Fibroblast of lung (primary cell): ENCODE results near the gene ARHGEF3. TPM values are rescaled to one million over a fixed set of nuclear protein-coding genes. Genes with fewer than 3 reads are reported as not detected.

Experiments
- DNase-seq, 2 donors: peaks; one replicate each; pipeline versions ENCODE4 v3.0.0 to v3.0.0-alpha.2; 2010; ENCODE audit warnings: low read depth in 2 of 2
- H2AFZ ChIP-seq: 2 replicates; pipeline ENCODE4 v1.5.1; 2012; ENCODE audit warnings: low read length, control low read depth, inconsistent platforms
- H3K27ac ChIP-seq: 2 replicates; pipeline ENCODE4 v1.5.1; 2011; ENCODE audit warnings: low read length, control low read depth; ENCODE audit not compliant: insufficient read depth
- H3K27me3 ChIP-seq: 2 replicates; pipeline ENCODE4 v1.5.1; 2011; ENCODE audit warnings: mild to moderate bottlenecking, low read length; ENCODE audit not compliant: control insufficient read depth, insufficient read depth
- H3K36me3 ChIP-seq: 2 replicates; pipeline ENCODE4 v1.5.1; 2011; ENCODE audit warnings: low read length; ENCODE audit not compliant: control insufficient read depth, insufficient read depth
- H3K4me1 ChIP-seq: 2 replicates; pipeline ENCODE4 v1.5.1; 2011; ENCODE audit warnings: low read length; ENCODE audit not compliant: control insufficient read depth, insufficient read depth; ENCODE audit errors: extremely low read depth
- H3K4me2 ChIP-seq: 2 replicates; pipeline ENCODE4 v1.5.1; 2011; ENCODE audit warnings: low read length, control low read depth; ENCODE audit not compliant: insufficient read depth; ENCODE audit errors: extremely low read depth
- H3K4me3 ChIP-seq, 4 experiments: fragments of 200-600 bp in 1 of 4; sonication (generic) in 1 of 4; replicated peaks in 1 of 4; 2 replicates each; pipeline ENCODE4 v1.5.1; 2011 to 2016; ENCODE audit warnings: low read length in 4 of 4, low read depth in 3 of 4, mild to moderate bottlenecking in 3 of 4, control low read depth in 2 of 4, inconsistent platforms in 1 of 4, mixed read lengths in 1 of 4; ENCODE audit not compliant: insufficient read depth in 1 of 4; ENCODE audit errors: control extremely low read depth in 1 of 4
- H3K79me2 ChIP-seq: 2 replicates; pipeline ENCODE4 v1.5.1; 2012; ENCODE audit warnings: mild to moderate bottlenecking, low read length, inconsistent platforms; ENCODE audit not compliant: control insufficient read depth, insufficient read depth
- H3K9ac ChIP-seq: 2 replicates; pipeline ENCODE4 v1.5.1; 2011; ENCODE audit warnings: mild to moderate bottlenecking, low read length, control low read depth; ENCODE audit not compliant: insufficient read depth
- H3K9me3 ChIP-seq: 2 replicates; pipeline ENCODE4 v1.5.1; 2012; ENCODE audit warnings: low read depth, low read length; ENCODE audit not compliant: control insufficient read depth, insufficient read depth
- H4K20me1 ChIP-seq: 2 replicates; pipeline ENCODE4 v1.5.1; 2011; ENCODE audit warnings: low read length; ENCODE audit not compliant: control insufficient read depth, insufficient read depth; ENCODE audit errors: extremely low read depth
- EZH2 ChIP-seq: IDR thresholded peaks from 2 replicates; pipeline ENCODE4 v1.5.1; 2012; ENCODE audit warnings: low read length, control low read depth, mild to moderate bottlenecking; ENCODE audit errors: missing control alignments
- polyA plus RNA-seq, 2 donors: library from polyadenylated mRNA; depleted of rRNA in 1 of 2; stranded (reverse) in 1 of 2; unstranded in 1 of 2; fragments of >200 nt; gene quantifications; 2 replicates each; pipeline ENCODE4 v1.2.1, GENCODE V29; 2011 to 2012; ENCODE audit warnings: missing spikeins in 1 of 2
- total RNA-seq: library from RNA; depleted of rRNA; stranded (reverse); fragments of >200 nt; gene quantifications from 2 replicates; pipeline ENCODE4 v1.2.1, GENCODE V29; 2014
- TF ChIP-seq, protein P1 (sequence below), 2 donors: IDR thresholded peaks in 1 of 2; conservative IDR thresholded peaks in 1 of 2; 1 replicate in 1 of 2; 2 replicates in 1 of 2; pipeline ENCODE4 v1.5.1; 2011 to 2012; ENCODE audit warnings: low read length in 2 of 2, control low read depth in 1 of 2, inconsistent platforms in 1 of 2, low read depth in 1 of 2, mild to moderate bottlenecking in 1 of 2

ARHGEF3 gene
- total and polyA plus RNA-seq, 2 donors (not counting 1 experiment from before 2014, with no cell fraction given), result 2.6 to 16.7 TPM

DNA sequence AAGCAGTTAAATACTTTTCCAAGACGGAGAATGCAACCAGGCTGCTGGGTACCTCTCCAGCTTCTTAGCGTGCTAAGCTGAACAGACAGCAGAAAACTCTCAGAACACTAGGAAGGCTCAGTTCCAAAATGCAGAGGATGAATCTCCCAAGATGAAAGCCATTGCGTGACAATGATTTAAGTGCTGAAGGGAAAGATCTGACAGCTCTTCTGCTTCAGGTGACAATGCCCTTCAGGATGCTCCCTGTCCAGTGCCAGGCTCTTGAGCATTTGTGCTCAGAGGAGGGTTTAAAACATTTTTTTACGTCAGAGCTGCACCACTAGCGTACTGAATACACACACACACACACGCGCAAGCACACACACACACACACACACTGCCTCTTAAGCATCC is 26.3 kb downstream of the ARHGEF3 start:
- TF ChIP-seq, protein P1, sequence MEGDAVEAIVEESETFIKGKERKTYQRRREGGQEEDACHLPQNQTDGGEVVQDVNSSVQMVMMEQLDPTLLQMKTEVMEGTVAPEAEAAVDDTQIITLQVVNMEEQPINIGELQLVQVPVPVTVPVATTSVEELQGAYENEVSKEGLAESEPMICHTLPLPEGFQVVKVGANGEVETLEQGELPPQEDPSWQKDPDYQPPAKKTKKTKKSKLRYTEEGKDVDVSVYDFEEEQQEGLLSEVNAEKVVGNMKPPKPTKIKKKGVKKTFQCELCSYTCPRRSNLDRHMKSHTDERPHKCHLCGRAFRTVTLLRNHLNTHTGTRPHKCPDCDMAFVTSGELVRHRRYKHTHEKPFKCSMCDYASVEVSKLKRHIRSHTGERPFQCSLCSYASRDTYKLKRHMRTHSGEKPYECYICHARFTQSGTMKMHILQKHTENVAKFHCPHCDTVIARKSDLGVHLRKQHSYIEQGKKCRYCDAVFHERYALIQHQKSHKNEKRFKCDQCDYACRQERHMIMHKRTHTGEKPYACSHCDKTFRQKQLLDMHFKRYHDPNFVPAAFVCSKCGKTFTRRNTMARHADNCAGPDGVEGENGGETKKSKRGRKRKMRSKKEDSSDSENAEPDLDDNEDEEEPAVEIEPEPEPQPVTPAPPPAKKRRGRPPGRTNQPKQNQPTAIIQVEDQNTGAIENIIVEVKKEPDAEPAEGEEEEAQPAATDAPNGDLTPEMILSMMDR (conservative IDR thresholded peaks at IDR 0.05 in 1 of 2, IDR thresholded peaks at IDR 0.05 in 1 of 2; ENCODE audit: low read depth in 1 of 2, low read length in 2 of 2), result no peak
- no peak for TF ChIP-seq EZH2
- no peaks in the 10 kb centered on the region for H3K36me3 ChIP-seq
- H3K4me3 ChIP-seq, result no peak overlapping the region
- no peaks in the 10 kb centered on the region for H3K79me2 ChIP-seq
- no peaks in the 10 kb centered on the region for H4K20me1 ChIP-seq
- H3K9me3 ChIP-seq, result no peaks in the 10 kb centered on the region
- H2AFZ ChIP-seq, result no peak overlapping the region
- H3K27me3 ChIP-seq, result no peaks in the 10 kb centered on the region
- no peak overlapping the region for H3K27ac ChIP-seq
- H3K4me2 ChIP-seq, result peak overlapping the region; percentile 68
- no peak overlapping the region for H3K9ac ChIP-seq
- no peaks in the 10 kb centered on the region for H3K4me1 ChIP-seq
- DNase-seq, result no peak

DNA sequence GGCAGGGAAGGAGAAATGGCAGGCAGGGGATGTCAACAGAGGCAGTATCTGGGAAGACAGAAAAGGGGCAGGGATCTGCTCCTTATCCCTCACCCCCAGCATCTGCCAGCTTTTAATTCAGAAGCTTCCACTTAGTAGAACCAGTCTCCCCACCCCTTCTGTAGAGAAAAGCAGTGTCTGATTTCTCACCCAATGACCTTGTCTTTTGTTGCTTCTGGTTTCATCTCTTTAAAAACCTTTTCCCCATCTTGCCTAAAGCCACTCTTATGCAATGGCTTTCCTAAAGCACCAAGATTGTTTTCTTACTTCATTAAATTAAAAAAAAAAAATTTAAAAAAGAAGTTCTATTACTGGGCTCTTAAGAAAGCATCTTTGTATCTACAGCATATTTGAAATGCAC is 27.8 kb downstream of the ARHGEF3 start:
- TF ChIP-seq EZH2, result no peak
- TF ChIP-seq, protein P1 (conservative IDR thresholded peaks at IDR 0.05 in 1 of 2, IDR thresholded peaks at IDR 0.05 in 1 of 2; ENCODE audit: low read depth in 1 of 2, low read length in 2 of 2), result no peak
- H3K4me1 ChIP-seq, result no peaks in the 10 kb centered on the region
- no peaks in the 10 kb centered on the region for H3K36me3 ChIP-seq
- H3K27me3 ChIP-seq, result no peaks in the 10 kb centered on the region
- no peak overlapping the region for H3K9ac ChIP-seq
- H2AFZ ChIP-seq, result no peak overlapping the region
- no peaks in the 10 kb centered on the region for H3K9me3 ChIP-seq
- no peak overlapping the region for H3K27ac ChIP-seq
- no peak overlapping the region for H3K4me3 ChIP-seq
- H4K20me1 ChIP-seq, result no peaks in the 10 kb centered on the region
- H3K4me2 ChIP-seq, result no peak overlapping the region
- no peaks in the 10 kb centered on the region for H3K79me2 ChIP-seq
- DNase-seq, result no peak

DNA sequence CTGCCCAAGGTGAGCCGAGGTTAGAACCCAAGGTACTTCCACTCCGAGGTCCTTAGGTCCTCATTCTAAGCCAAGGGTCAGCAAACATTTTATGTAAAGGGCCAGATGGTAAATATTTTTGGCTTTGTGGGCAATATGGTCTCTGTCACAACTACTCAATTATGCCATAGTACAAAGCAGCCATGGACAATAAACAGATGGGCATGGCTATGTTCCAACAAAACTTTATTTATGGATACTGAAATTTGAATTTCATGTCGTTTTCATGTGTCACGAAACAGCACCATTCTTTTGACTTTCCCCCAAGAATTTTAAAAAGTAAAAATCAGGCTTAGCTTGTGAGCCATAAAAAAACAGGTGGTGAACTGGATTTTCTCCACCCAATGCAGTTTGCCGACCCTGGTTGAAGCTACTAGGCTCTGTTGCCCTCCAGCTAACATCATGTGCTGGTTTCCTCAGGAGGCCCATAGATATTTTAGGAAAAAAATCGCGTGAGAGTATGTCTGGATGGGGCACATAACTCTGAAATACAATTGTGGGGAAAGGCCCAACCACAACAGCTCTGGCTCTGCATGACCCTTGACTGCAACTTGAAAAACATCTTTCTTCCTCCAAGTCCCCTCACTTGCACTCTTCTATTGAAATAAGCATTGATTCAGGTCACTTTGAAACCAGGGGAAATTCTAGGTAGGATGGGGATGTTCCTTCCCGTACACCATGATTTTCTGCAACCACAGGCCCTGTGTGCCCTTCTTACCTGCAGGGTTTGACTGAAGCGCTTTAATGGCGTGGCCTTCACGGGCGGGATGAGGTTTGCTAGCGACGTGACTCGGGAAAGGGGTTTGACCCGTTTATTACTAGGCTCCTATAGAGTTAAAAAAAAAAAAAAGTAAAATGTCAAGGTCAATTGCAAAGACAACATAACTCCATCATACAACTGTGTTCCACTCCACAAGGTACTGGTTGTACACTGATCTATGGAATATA is 28.5 kb downstream of the ARHGEF3 start:
- Histone ChIP-seq H4K20me1 (no peaks in the 10 kb centered on the region), H3K27ac (no peak overlapping the region), H3K27me3 (no peaks in the 10 kb centered on the region), H3K9ac (no peak overlapping the region), H3K79me2 (no peaks in the 10 kb centered on the region), H3K4me3 (no peak overlapping the region), H3K4me2 (no peak overlapping the region), H3K36me3 (no peaks in the 10 kb centered on the region), H3K9me3 (no peaks in the 10 kb centered on the region), H2AFZ (no peak overlapping the region), H3K4me1 (no peaks in the 10 kb centered on the region)
- TF ChIP-seq EZH2, result no peak
- TF ChIP-seq, protein P1 (conservative IDR thresholded peaks at IDR 0.05 in 1 of 2, IDR thresholded peaks at IDR 0.05 in 1 of 2; ENCODE audit: low read depth in 1 of 2, low read length in 2 of 2), result no peak
- no peak for DNase-seq
